GM12891 (cell line): Measurements from ENCODE around the gene ANLN.

Experiments
- POLR2A ChIP-seq: IDR thresholded peaks from 2 replicates; pipeline ENCODE4 v1.6.1; 2011; ENCODE audit warnings: low read depth, low read length, control low read depth
- POLR2AphosphoS5 ChIP-seq: IDR thresholded peaks from 2 replicates; pipeline ENCODE4 v1.6.1; 2011; ENCODE audit warnings: low read depth, low read length, control low read depth

- TF ChIP-seq POLR2AphosphoS5 (no peak), POLR2A (no peak)
Observed at GRCh38 chr7:36360244-36360643, 29.4 kb upstream of the ANLN start.
